AG04450 (cell line): ENCODE results near the gene KRT1. TPM values are rescaled to one million over a fixed set of nuclear protein-coding genes. Genes with fewer than 3 reads are reported as not detected.

Experiments used
- CTCF ChIA-PET: fragments of 300-600, 350-600 bp; formaldehyde crosslinking; extraction: SDS; loops from one replicate; lab custom pipeline; 2022; ENCODE audit warnings: antibody characterized with exemption, inconsistent platforms; lab: Charles Lee
- POLR2A ChIA-PET: fragments of 350-600 bp; formaldehyde crosslinking; extraction: SDS; loops from one replicate; lab custom pipeline; 2021; ENCODE audit warnings: antibody characterized with exemption, inconsistent platforms; lab: Yijun Ruan, JAX
- DNase-seq: peaks from one replicate; pipeline ENCODE4 v3.0.0-alpha.2; 2011; ENCODE audit warnings: low read depth, low spot score
- H3K27ac ChIP-seq: one replicate; pipeline ENCODE4 v1.5.1; 2012; ENCODE audit warnings: low read depth, low read length, control low read depth
- H3K27me3 ChIP-seq: one replicate; pipeline ENCODE4 v1.6.0; 2012; ENCODE audit warnings: low read length; ENCODE audit not compliant: control insufficient read depth, insufficient read depth
- H3K4me3 ChIP-seq: 2 replicates; pipeline ENCODE4 v1.5.1; 2011; ENCODE audit warnings: mild to moderate bottlenecking, low read depth, low read length, control low read depth
- H3K9me3 ChIP-seq: 2 replicates; pipeline ENCODE4 v1.5.1; 2012; ENCODE audit warnings: low read length; ENCODE audit not compliant: control insufficient read depth, insufficient read depth
- polyA plus RNA-seq: library from polyadenylated mRNA; depleted of rRNA; stranded (reverse); fragments of >200 nt; gene quantifications from 2 replicates; pipeline ENCODE4 v1.2.3, GENCODE V29; 2011
- TF ChIP-seq, protein P1 (sequence below): IDR thresholded peaks from 2 replicates; pipeline ENCODE4 v1.5.1; 2011; ENCODE audit warnings: low read depth, low read length, control low read depth, inconsistent platforms

The KRT1 gene
- polyA plus RNA-seq, 1 experiment: not detected

DNA sequence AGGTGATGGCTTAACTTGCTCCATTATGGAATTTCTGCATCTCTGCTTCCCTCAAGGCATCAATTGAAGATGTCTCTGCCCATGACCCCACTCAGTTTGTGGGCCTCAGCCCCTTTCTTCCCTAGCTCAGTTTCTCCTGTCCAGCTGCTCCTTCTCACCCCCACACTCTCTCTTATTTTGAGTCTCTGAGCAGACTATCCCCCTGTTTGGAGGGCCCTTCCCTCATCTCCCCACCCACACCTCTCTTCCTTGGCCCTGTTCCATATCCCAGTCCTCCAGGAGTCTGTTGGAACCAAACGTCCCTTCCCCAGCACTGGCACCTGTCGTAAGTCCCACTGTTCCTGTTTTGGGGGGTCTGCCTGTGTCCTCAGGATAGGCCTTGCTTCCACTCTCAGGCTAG is 8.3 kb upstream of the KRT1 start:
- Histone ChIP-seq H3K4me3 (no peak overlapping the region), H3K27me3 (peaks cover 40% of the 10 kb centered on the region), H3K27ac (no peak overlapping the region), H3K9me3 (no peaks in the 10 kb centered on the region; the same call in 1 of the 2 replicates)
- POLR2A ChIA-PET: no interaction called here
- TF ChIP-seq, protein P1, sequence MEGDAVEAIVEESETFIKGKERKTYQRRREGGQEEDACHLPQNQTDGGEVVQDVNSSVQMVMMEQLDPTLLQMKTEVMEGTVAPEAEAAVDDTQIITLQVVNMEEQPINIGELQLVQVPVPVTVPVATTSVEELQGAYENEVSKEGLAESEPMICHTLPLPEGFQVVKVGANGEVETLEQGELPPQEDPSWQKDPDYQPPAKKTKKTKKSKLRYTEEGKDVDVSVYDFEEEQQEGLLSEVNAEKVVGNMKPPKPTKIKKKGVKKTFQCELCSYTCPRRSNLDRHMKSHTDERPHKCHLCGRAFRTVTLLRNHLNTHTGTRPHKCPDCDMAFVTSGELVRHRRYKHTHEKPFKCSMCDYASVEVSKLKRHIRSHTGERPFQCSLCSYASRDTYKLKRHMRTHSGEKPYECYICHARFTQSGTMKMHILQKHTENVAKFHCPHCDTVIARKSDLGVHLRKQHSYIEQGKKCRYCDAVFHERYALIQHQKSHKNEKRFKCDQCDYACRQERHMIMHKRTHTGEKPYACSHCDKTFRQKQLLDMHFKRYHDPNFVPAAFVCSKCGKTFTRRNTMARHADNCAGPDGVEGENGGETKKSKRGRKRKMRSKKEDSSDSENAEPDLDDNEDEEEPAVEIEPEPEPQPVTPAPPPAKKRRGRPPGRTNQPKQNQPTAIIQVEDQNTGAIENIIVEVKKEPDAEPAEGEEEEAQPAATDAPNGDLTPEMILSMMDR: no peak
- CTCF ChIA-PET: no interaction called here
- no peak for DNase-seq

DNA sequence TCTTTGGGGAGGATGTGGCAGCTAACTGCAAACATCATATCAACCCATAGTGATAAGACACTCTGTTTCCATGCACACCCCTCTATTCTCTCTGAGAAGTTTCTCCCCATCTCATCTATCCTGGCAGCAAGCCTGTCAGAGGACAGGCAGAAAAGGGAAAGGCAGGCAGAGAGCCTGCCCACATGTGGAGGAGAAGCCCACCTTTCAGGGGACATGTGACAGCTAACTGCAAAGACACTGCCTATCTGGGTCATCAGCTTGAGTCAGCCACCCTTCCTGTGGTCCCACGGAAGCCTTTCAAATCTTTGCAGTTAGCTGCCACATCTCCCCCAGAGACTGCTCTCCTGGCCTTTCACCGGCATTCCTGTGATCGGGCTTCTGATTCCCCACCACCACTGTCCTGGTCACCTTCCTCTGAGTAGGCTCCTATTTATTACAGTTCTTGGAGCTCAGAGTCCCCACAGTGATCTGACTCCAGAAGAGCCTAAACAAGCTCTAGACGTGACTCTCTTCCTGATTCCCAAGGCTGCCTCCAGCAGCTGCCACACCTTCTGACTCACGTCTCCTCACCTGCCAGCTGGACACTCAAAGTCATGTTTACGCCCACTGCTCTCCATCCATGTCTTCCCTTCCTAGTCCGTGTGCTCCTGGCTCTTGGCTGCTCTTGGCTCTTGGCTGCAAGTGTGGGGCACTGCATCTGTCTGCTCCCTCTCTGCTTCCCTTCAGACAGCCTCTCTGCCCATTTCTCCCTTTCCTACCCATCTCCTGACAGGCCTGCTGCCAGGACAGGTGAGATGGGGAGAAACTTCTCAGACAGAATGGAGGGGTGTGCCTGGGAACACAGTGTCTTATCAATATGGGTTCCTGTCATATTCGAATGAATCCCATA is 7.5 kb upstream of the KRT1 start:
- ChIA-PET POLR2A (no interaction called here), CTCF (no interaction called here)
- peaks cover 36% of the 10 kb centered on the region for H3K27me3 ChIP-seq

DNA sequence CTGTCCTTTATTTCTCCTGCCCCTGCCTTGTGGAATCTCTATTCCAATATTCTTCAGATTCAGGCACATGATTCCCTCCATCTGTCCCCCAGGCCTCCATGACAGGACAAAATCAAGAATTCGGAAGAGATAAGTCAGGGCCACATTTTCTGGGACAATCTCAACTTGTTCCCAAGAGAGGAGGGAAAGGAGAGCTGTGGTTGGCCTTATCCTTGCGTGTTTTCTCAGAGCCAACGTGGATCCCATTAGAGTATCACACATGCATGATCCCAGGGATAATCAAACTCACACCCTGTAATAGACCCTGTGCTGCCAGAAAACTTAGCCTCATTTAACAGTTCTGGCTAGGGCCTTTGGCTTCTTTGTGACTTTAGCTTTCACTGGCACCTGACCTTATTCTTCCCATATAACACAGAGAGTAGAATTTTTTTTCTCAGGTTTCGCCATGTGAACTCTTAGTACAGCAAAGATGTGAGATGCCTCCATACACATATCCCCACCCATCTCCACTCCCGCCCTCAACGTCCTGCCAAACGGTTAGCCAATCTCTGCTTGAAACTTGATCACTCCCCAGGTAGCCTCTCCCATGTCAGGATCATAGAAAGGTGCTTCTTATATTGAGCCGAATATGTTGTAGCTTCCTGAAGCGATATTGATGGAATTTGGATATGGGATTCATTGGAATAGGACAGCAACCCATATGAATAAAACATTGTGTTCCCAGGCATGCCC is 6.7 kb upstream of the KRT1 start:
- Histone ChIP-seq H3K27ac (no peak overlapping the region), H3K9me3 (no peaks in the 10 kb centered on the region; the same call in 1 of the 2 replicates), H3K27me3 (peaks cover 28% of the 10 kb centered on the region), H3K4me3 (no peak overlapping the region)
- TF ChIP-seq, protein P1: no peak
- CTCF ChIA-PET: interaction anchor here (0.6 kb wide), 1 partner anchor 21 kb away, joined by 3 read pairs; no protein-coding TSS in a partner anchor
- POLR2A ChIA-PET: no interaction called here
- no peak for DNase-seq

More for the DNA sequence above, 7.5 kb upstream of the KRT1 start:
- H3K27ac ChIP-seq: no peak overlapping the region
- H3K4me3 ChIP-seq: no peak overlapping the region
- H3K9me3 ChIP-seq: no peaks in the 10 kb centered on the region; the same call in 1 of the 2 replicates
- TF ChIP-seq, protein P1: no peak
- DNase-seq: no peak

DNA sequence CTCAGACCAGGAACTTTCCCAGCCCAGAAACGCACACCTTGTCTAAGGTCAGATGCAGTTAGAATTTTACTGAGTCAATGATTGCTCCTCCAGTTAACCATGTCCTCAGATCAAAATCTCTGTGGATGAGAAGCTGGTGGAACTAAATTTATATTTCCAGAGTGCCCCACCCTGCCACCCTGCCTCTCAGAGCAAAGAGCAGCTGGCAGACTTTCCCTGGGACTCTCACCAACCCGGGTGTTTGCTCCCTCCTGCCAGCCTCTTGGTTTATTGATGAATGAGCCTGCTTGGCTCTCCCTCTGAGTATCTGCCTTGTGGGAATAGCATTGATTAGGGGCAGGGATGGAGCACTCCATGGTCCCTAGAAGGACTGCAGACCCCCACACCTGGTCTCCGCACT is 5.9 kb upstream of the KRT1 start:
- TF ChIP-seq, protein P1: no peak
- H3K9me3 ChIP-seq: no peaks in the 10 kb centered on the region; the same call in 1 of the 2 replicates
- peaks cover 20% of the 10 kb centered on the region for H3K27me3 ChIP-seq
- H3K27ac ChIP-seq: no peak overlapping the region
- DNase-seq: no peak
- ChIA-PET POLR2A (no interaction called here), CTCF (no interaction called here)
- no peak overlapping the region for H3K4me3 ChIP-seq
